HepG2 (cell line): ENCODE measurements around the gene PNLIPRP2. TPM values are rescaled to one million over a fixed set of nuclear protein-coding genes. Genes with fewer than 3 reads are reported as not detected.

ENCODE experiments used
- ATF6 ChIP-seq: sonication (generic); formaldehyde crosslinking; conservative IDR thresholded peaks from 2 replicates; pipeline ENCODE4 v1.4.0; 2020; ENCODE audit warnings: missing genetic modification reagents
- FOXA3 ChIP-seq: IDR thresholded peaks from 2 replicates; pipeline ENCODE4 v1.6.1; 2016; ENCODE audit warnings: missing genetic modification reagents, missing compliant biosample characterization
- FOXP4 ChIP-seq: sonication (generic); formaldehyde crosslinking; IDR thresholded peaks from 2 replicates; pipeline ENCODE4 v1.4.0; 2020; ENCODE audit warnings: missing genetic modification reagents
- HNF1B ChIP-seq: sonication (generic); formaldehyde crosslinking; IDR thresholded peaks from 2 replicates; pipeline ENCODE4 v1.5.1; 2020; ENCODE audit warnings: mild to moderate bottlenecking, moderate library complexity, missing genetic modification reagents
- KIAA2018 ChIP-seq: sonication (generic); formaldehyde crosslinking; IDR thresholded peaks from 2 replicates; pipeline ENCODE4 v1.5.0; 2020; ENCODE audit warnings: mild to moderate bottlenecking, missing genetic modification reagents, borderline replicate concordance
- LCORL ChIP-seq, 2 experiments: fragments of 450-650 bp in 1 of 2; sonication (generic) in 1 of 2; formaldehyde crosslinking in 1 of 2; IDR thresholded peaks; 2 replicates each; pipeline versions ENCODE4 v1.5.0 to v1.6.1; 2017 to 2020; ENCODE audit warnings: antibody characterized with exemption in 1 of 2, missing genetic modification reagents in 1 of 2
- NR3C1 ChIP-seq: sonication (generic); formaldehyde crosslinking; IDR thresholded peaks from 2 replicates; pipeline ENCODE4 v1.4.0; 2020; ENCODE audit warnings: missing genetic modification reagents
- TCF7L2 ChIP-seq: IDR thresholded peaks from 2 replicates; pipeline ENCODE4 v1.6.1; 2011; ENCODE audit warnings: mild to moderate bottlenecking, low read depth, low read length, moderate library complexity
- ZNF256 ChIP-seq: sonication (generic); formaldehyde crosslinking; conservative IDR thresholded peaks from 2 replicates; pipeline ENCODE4 v1.4.0; 2020; ENCODE audit warnings: missing genetic modification reagents
- ZNF335 ChIP-seq: sonication (generic); formaldehyde crosslinking; IDR thresholded peaks from 2 replicates; pipeline ENCODE4 v1.4.0; 2020; ENCODE audit warnings: missing genetic modification reagents
- ZNF580 ChIP-seq: IDR thresholded peaks from 2 replicates; pipeline ENCODE4 v1.6.1; 2016; ENCODE audit warnings: low read depth, borderline replicate concordance
- ZNF766 ChIP-seq: sonication (generic); formaldehyde crosslinking; IDR thresholded peaks from 2 replicates; pipeline ENCODE4 v1.5.0; 2020; ENCODE audit warnings: missing genetic modification reagents, borderline replicate concordance
- ZNF776 ChIP-seq: sonication (generic); formaldehyde crosslinking; IDR thresholded peaks from 2 replicates; pipeline ENCODE4 v1.4.0; 2020; ENCODE audit warnings: mild to moderate bottlenecking, missing genetic modification reagents
- polyA plus RNA-seq, 8 experiments: library from polyadenylated mRNA; depleted of rRNA in 3 of 8; stranded (reverse) in 7 of 8; unstranded in 1 of 8; fragments of >200 nt; fragmentation: Illumina TruSeq in 4 of 8; extraction: Trizol in 4 of 8; gene quantifications; 2 replicates each; pipeline versions ENCODE4 v1.2.1 to v1.2.3, GENCODE V29; 2011 to 2016; ENCODE audit warnings: low read depth in 4 of 8, missing spikeins in 1 of 8, mixed read lengths in 1 of 8; ENCODE audit not compliant: insufficient read depth in 1 of 8
- total RNA-seq, 5 experiments: library from RNA; depleted of rRNA; stranded (reverse); fragments of >200 nt; fragmentation: Illumina TruSeq; extraction: Trizol; gene quantifications; 2 replicates each; pipeline ENCODE4 v1.2.3, GENCODE V29; 2016; ENCODE audit warnings: low read depth in 1 of 5

The PNLIPRP2 gene
- total and polyA plus RNA-seq, 2 of the 13 experiments (the other 11 are each of a cell fraction or from before 2014, with no cell fraction given), result 0.21 to 0.97 TPM

- TF ChIP-seq ATF6 (CRISPR knock-in tag) (no peak), TCF7L2 (no peak), ZNF335 (CRISPR knock-in tag) (no peak), ZNF776 (CRISPR knock-in tag) (no peak), KIAA2018 (no peak), FOXP4 (CRISPR knock-in tag) (0 out of 2 replicates have a peak, but pooled peaks have one; percentile 21), ZNF256 (CRISPR knock-in tag) (no peak), LCORL (IDR thresholded peaks at IDR 0.05) (no peak), LCORL (CRISPR knock-in tag; IDR thresholded peaks at IDR 0.05) (peak; percentile 56; the same call in 1 of the 2 replicates), NR3C1 (CRISPR knock-in tag) (no peak), FOXA3 (CRISPR knock-in tag) (peak; percentile 54), ZNF580 (CRISPR knock-in tag) (no peak), HNF1B (CRISPR knock-in tag) (peak; percentile 58), ZNF766 (CRISPR knock-in tag) (no peak)
Observed at GRCh38 chr10:116665541-116666125, 44.9 kb downstream of the PNLIPRP2 start (continued).
